Measurements from ENCODE around the gene TMEM19.

DNA sequence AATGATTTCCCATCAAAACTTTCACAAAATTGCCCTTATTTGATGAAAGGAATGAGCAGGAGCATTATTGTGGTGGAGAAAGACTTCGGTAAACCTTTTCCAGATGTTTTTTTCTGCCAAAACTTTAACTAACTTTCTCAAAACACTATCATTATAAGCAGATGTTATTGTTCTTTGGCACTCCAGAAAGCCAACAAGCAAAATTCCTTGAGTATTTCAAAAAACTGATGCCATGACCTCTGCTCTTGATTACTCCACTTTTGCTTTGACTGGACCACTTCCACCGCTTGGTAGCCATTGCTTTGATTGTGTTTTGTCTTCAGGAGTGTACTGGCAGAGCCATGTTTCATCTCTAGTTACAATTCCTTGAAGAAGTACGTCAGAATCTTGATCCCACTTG is 39.1 kb downstream of the TMEM19 start:
- TF ChIP-seq, protein P1, sequence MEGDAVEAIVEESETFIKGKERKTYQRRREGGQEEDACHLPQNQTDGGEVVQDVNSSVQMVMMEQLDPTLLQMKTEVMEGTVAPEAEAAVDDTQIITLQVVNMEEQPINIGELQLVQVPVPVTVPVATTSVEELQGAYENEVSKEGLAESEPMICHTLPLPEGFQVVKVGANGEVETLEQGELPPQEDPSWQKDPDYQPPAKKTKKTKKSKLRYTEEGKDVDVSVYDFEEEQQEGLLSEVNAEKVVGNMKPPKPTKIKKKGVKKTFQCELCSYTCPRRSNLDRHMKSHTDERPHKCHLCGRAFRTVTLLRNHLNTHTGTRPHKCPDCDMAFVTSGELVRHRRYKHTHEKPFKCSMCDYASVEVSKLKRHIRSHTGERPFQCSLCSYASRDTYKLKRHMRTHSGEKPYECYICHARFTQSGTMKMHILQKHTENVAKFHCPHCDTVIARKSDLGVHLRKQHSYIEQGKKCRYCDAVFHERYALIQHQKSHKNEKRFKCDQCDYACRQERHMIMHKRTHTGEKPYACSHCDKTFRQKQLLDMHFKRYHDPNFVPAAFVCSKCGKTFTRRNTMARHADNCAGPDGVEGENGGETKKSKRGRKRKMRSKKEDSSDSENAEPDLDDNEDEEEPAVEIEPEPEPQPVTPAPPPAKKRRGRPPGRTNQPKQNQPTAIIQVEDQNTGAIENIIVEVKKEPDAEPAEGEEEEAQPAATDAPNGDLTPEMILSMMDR (IDR thresholded peaks at IDR 0.05; ENCODE audit: control extremely low read depth in 1 of 3, insufficient read depth in 1 of 3, low read depth in 1 of 3, low read length in 3 of 3), result no peak
- no peak for TF ChIP-seq POLR2AphosphoS5 (IDR thresholded peaks at IDR 0.05; ENCODE audit: low read depth, low read length)

Data from H1 (cell line).